HG03571 (cell line): ENCODE data around the gene ADAMTS6.

Experiments used
- ATAC-seq: cut with Tn5 transposase; IDR thresholded peaks from one replicate; pipeline ENCODE4 v1.9.1; 2021; ENCODE audit not compliant: unreplicated experiment

The ADAMTS6 gene

DNA sequence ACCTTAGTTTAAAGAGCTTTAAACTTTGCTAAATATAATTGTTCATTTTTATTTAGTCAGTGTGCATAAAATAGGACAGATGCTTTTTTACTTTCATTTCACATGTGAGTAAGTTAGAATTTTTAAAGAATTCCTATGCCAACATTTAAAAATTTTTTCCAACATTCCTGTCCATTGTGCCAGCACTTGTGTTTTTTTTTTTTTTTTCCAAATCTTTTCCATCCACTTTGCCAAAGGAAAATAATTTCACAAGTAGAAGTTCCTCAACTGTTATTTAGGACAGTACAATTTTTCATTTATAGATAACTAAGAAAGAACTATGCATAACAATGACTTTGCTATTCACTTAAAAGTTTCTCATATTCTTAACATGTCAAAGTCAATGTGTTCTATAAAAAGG, 189.5 kb downstream of the ADAMTS6 start:
- no peak for ATAC-seq

DNA sequence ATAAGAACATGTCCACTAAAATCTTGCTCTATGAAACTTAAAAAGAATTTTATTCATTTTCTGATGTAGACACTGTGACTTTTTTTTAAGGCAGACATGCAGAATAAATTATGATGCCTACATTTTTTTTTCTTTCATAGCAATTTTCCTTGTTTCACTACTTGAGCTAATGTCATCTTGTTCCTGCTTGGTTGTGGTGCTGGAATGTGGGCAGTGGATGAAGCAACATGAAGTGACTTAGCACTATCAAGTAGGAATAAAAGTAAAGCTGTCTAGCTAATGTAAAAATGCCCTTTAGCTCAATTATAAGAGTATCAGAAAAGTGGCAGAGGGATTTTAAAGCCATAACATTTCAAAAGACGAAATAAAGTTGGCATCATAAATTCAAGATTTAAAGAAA, 191.0 kb downstream of the ADAMTS6 start:
- no peak for ATAC-seq

DNA sequence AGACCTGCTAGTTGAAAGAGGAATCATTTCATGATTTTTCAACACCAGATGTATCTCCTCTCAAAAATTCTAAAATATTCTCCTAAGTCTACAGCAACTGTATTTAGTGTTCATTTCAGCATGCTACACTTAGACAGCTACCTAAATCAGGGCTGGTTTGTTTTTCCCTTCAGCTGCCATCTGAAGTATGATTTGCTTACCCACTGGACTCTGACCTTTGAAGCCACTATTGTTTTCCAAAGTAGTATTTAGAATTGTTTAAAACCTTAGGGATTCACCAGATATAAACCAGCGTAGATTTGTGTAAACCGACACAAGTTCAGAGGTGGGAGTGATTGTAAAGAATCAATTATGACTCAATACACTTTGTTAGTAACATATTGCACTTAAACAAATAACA, 193.1 kb downstream of the ADAMTS6 start:
- ATAC-seq: no peak

DNA sequence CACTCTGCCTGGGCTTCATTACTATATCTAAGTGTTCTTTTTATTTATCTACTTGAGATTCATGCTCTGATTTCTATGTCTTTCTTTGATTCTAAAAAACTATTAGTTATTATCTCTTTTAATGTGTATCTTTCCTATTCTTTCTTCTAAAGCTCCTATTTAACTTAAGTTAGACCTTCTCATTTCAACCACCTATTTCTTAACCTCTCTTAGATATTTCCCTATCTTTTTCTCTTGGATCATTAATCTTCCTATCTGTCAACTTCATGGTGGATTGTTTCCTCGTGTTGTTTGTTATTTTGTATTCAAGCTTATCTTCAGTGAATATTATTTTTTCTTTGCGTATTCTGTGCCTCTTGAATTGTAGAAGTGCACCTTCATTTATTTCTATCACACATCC, 202.1 kb downstream of the ADAMTS6 start:
- ATAC-seq: no peak

DNA sequence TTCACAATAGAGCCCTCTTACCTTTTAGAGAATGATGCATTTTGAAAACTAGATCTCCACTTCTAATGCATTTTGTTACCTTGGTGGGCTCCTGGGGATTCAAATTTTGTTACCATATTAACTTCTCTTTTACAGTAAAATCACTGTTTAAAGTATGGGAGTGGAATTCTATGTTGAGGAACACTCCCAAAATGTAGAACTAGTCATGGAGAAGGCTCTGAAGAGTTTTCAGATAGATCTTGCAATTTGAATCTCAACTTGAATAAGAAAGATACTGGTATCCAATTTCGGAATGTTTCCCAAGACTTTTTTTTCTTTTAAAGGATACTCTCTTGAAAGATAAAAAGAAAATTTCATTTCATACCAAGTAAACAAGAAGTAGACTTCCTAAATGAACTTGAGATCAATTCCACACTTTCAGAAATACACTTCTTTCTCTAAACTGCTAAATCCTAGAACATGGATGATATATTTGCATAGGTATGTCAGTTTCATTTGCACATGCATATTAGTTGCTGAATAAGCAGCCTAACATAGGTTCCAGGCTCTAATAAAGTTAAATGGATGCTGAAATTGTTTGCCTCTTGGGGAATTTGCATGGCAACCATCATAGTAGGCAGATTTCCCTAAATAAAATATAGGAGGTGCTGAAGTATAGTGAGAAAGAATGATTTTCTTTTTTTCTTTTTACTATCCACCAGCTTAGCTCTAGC, 205.4 kb downstream of the ADAMTS6 start:
- ATAC-seq: no peak

DNA sequence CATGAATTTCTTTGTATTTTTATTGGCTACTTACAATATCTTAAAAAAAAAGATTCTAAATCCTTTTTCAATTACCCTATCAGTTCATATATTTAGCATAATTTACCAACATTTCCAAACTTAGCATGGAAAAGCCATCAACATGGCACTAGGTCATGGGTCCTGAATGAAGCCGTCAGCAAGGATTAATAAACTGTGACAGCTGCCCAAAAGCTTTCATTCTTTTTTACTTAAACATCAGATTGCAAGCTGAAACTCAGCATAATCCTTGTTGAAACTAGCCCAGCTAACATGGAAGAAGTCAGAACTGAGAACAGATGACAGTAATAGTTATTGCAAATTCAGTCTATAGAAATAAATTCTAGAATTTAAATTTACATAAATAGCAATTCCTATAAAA, 209.8 kb downstream of the ADAMTS6 start:
- ATAC-seq: no peak

DNA sequence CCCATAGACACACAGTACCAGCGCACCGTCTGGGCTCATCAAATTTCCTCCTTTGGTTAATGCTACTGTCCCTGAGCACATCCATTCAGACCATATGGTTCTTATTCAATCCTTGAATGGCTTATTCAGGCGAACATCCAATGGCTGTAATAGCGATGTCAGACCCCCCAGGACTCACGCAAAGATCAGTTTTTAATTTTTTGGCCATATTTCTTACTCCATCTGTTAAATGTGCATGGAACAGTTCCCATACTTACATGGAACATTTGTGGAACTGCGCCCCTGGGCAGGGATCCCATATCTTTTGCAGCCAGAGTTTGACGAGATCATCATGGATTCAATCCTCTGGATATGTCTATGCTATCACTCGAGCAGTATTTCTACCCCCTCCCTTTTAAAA, 213.2 kb downstream of the ADAMTS6 start:
- ATAC-seq: no peak

DNA sequence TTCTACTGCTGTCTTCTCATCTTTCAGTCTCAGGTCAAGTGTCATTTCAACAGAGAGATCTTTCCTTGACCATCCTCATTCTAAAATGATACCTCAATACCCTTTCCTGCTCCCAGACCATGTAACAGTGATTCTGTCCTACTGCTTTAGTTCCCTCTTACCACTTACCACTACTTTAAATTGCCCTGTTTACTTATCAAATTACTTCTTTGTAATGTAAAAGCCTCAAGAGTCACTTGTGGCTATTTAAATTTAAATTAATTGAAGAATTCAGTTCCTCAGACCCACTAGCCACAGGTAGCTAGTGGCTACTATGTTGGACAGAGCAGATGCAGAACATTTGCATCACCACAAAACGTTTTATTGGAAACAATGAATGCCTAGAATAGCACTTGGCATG, 217.3 kb downstream of the ADAMTS6 start:
- ATAC-seq: no peak

DNA sequence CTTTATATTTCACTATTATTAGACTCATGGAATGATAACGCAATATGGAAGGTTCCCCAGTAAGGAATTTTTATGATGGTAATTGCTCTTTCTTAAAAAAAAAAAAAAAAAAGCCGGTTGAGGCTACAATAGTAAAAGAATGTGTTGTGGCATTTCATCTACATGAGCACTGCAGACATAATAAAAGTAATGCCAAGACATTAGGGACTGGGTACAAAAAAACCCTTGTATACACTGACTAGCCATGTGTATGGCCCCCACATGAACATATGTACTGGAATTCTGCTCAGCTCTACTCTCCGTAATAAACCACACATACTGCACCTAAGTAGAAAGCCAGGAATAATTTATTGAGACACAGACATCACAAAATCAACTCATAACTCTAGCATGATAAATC, 218.4 kb downstream of the ADAMTS6 start:
- ATAC-seq: no peak

DNA sequence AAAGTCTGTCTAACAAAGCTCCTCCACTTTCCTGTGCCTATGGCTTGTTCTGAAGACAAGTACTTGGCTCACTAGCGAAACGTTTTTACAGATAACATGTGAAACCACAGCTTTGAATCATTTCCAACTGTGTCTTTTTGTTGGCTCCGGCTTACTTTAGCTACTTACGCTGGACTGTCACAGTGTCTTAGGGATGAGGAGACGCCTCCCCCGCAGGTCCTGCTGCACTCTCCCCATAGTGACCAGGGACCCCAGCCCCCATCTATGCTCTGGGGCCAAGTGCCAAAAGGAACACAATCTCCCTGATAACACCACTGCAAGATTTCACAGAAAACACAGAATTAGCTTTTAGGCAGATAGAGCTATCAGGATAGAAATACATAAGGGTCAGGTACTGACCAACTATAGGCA, 219.1 kb downstream of the ADAMTS6 start:
- ATAC-seq: no peak

DNA sequence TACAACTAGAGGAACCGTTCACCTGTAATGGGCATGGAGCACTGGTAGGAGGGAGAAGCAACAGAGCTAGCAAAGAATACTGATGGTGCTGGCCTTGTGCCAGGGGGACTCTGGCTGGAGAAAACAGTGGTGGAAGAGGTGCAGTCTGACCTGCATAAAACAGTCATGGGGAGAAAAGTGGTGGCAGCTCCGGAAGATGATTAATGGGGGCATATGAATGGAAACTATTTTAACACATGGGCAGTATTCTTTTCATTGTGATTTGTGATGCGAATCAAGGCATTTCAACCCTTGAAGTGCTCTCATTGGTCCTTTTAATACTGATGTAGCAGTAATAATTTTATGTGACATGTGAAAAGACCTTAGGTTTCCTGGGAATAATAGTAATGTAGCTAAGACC, 219.6 kb downstream of the ADAMTS6 start:
- ATAC-seq: no peak

DNA sequence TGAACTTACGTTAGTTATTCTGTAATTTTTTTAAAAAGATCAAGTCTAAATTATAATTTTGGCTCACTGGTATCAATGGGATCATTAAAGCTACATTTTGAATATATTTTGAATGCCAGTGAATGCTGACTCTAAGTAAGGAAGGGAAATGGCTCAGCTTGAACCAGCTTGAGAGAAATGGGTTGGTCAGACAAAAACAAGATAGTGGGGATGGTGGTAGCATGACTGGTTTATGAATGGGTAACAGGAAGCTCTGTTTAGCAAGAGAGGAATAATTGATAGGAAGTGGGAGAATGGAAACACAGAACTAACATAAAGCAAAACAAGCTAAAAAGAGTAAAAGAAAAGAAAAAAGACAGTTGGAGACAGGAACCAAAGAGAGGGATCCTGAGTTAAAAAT, 220.2 kb downstream of the ADAMTS6 start:
- no peak for ATAC-seq

DNA sequence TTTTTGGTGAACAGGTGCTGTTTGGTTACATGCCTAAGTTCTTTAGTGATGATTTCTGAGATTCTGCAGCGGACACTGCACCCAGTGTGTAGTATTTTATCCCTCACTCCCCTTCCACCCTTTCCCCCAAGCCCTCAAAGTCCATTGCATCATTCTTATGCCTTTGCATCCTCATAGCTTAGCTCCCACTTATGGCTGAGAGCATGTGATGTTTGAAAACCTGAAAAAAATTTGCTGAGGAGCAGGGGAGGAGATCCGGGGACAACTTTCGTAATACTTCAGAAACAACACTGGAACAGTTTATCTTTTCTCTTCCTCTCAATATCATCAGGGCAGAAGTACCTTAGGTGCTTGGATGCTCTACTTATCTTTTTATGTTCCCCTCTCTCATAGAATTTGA, 226.4 kb downstream of the ADAMTS6 start:
- ATAC-seq: no peak

DNA sequence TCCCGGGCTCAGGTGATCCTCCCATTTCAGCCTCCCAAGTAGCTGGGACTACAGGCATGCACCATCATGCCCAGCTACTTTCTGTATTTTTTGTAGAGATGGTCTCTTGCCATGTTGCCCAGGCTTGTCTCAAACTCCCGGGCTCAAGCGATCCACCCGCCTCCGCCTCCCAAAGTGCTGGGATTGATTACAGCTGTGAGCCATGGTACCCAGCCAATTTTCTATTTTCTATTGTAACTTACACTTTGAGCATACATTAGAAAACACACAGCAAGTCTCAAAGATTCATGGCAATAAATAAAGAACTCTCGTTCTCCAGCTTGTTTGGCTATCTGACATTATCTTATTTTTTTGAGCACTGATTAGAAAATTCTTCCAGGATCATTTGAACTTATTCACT, 228.7 kb downstream of the ADAMTS6 start:
- no peak for ATAC-seq

DNA sequence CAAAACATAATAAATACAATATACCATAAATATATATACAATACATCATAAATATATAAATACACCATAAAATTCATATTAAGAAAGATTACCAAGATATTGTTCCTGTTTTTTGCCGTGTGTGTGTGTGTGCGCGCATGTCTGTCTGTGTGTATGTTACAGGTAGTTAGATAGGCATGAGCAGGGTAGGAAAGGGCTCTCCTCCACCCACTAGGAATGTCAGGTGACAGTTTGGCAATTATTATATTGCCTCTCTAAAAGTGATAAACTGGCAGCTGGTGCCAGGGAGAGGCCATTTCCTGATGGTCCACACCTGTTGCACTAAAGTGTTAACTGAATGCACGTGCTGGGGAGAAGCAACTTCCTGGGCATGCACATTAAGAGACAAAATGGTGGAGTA, 232.8 kb downstream of the ADAMTS6 start:
- ATAC-seq: no peak

DNA sequence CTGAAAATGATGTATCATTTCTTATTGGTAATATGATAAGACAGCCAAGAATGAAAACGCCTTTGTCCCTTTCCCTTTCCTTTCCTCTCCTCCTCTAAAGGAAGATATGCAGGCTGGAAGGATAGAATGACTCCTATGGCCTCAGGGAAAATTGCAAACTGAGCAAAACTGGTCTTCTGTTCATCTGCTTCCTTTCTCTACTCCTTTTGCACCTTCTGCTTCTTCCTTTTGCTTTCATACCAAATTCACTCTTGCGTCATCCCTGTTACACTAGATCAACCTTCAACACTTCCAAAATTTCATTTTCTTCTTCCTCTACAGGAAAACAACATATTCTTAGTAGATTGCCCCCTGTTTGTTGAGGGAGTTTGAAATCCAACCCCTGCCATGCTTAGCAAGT, 234.1 kb downstream of the ADAMTS6 start:
- ATAC-seq: no peak

DNA sequence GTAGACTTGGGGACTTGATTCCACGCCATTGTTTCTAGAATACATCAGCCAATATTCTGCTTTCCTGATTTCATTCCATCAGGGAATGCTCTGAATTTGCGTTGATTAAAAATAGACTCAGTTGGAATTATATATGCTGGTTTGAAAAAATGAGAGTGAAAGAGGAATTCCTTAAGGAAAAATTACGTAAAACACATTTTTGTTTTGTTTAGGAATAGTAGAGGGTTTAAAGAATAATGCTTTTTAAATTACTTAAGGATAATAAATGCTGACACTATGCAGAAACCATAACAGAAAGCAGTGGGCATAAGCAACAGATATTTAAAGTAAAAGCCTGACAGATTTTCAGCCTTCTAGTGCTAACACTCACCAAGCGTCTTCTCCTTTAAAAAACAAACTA, 235.0 kb downstream of the ADAMTS6 start:
- ATAC-seq: no peak

DNA sequence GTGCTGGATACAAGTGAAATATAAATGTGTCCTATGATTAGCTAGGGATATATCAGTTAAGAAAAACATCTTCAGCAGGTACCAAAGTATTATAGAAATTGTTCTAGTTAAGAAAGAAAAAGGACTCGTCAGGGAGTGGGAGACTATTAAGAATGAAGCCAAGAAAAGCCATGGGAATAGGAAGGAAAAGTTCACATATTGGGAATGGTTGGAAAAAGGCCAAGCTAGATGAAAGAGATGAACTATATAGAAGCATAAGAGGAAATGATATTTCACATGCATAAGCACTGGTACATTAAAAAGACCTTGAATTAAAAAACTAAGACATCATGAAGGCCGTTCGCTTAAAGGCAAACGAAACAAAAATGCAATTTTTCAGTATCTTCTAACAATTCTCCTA, 237.7 kb downstream of the ADAMTS6 start:
- no peak for ATAC-seq

DNA sequence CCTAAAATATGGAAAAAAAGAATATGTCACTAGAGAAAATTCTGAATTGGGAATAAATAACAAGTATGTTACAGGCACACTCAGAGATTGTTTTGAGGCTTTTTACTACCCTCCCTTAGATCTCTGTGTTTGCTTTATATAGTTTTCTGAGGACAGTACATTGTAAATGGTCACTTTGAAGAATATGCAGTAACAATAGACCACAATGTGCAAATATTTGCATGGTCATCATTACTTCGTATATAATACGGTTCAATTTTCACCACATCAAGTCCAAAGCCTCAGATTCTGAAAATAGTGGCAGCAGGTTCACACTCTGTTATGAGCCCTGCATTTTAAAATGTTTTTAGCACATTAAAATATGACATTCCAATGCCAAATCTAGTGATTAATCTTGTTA, 238.6 kb downstream of the ADAMTS6 start:
- no peak for ATAC-seq

DNA sequence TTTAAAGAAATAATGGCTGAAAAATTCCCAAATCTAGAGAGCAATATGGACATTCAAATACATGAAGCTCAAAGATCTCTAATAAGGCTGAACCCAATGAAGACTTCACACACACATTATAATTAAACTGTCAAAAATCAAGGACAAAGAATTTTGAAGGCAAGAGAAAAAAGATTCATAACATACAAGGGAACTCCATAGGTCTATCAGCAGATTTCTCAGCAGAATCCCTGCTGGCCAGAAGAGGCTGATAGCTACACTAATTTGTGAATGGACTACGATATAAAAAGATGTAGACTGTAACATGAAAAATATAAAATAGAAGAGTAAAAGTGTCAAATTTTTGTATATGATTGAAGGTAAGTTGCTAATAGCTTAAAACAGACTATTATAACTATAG, 251.9 kb downstream of the ADAMTS6 start:
- no peak for ATAC-seq

DNA sequence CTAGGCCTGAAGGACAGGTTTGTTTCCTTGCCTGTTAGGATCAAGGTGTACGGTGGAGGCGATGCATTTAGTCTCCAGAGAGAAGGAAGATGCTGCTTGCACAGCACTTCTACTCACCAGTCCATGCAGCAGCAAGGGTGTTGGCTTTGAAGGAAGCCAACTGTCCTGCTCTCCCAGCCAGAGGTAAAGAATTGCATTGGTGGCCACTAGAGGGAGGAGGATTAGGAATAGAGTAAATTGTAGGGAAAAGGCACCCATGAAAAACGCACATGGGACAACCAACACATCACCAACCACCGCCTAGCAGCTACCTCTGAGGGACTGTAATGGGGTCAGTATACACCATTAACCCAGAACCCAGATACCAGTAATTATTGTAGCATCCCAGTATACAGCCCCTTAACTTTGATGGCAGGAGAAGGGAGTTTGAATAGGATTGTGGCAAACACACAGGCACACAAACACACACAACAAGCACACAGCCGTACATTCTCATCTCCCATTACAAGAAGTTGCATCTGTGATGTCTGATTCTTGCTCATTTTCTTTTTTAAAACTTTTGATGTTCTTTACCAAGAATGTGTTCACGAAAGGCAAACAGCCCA, 267.7 kb downstream of the ADAMTS6 start:
- no peak for ATAC-seq

DNA sequence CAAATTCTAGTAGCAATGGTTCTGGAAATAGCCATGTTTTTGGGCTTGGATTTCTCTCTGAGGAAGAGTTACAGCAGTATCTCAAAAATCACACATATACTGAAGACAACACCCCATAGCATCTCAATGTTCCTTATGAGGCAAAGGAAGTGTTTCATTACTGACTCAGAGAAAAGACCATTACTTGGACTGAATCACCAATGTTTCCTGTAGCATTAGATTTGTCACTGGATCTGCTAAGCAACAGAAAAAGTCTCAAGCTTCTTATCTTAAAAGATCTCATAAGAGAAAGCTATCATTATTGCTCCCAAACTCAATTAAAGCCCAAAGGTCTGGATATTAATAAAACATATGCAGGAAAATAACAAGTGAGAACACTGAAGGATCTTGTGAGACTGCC, 272.4 kb downstream of the ADAMTS6 start:
- no peak for ATAC-seq

DNA sequence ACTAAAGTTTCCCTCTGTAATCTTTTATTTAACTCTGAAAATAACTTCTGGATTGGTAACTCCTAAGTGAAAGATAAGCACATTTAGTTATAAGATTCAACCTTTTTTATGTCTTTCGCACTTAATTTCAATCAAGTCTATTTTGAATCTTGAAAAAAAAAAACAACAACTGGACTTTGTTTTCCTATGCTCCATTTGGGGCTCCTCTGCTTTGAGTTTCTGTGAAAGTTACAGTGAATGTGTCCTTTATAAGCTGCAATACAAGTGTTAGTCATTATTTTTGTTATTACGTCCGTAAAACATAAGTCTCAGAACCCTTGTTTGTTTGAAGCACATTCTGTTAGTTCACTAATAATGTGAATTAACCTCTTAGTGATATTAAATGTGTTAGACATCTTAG, 276.8 kb downstream of the ADAMTS6 start:
- no peak for ATAC-seq
